OCI-M2 (cell line): ENCODE data around the gene RND3.

Experiments used
- DNase-seq: peaks from one replicate; lab custom pipeline; 2025; ENCODE audit not compliant: unreplicated experiment; lab: John Stamatoyannopoulos, UW

The RND3 gene

GRCh38 chr2:150476809-150477302, 10.6 kb downstream of the RND3 start:
- no peak for DNase-seq

- DNase-seq: no peak
Measured at GRCh38 chr2:150476286-150476685, 11.2 kb downstream of the RND3 start.

GRCh38 chr2:150475479-150476250, 11.8 kb downstream of the RND3 start:
- no peak for DNase-seq

- DNase-seq: no peak
Measured at GRCh38 chr2:150474326-150475074, 13.0 kb downstream of the RND3 start.

GRCh38 chr2:150473767-150474166, 13.7 kb downstream of the RND3 start:
- no peak for DNase-seq

- DNase-seq: no peak
Measured at GRCh38 chr2:150472511-150472899, 15.0 kb downstream of the RND3 start.

GRCh38 chr2:150471813-150472510, 15.5 kb downstream of the RND3 start:
- DNase-seq: no peak

- no peak for DNase-seq
Measured at GRCh38 chr2:150470435-150470834, 17.0 kb downstream of the RND3 start.

- no peak for DNase-seq
Measured at GRCh38 chr2:150469706-150470274, 17.7 kb downstream of the RND3 start.

- no peak for DNase-seq
Measured at GRCh38 chr2:150468350-150468960, 19.0 kb downstream of the RND3 start.

GRCh38 chr2:150467621-150467963, 19.9 kb downstream of the RND3 start:
- DNase-seq: no peak

GRCh38 chr2:150466741-150467620, 20.5 kb downstream of the RND3 start:
- DNase-seq: no peak

- DNase-seq: no peak
Measured at GRCh38 chr2:150465703-150466569, 21.5 kb downstream of the RND3 start.

GRCh38 chr2:150464986-150465385, 22.5 kb downstream of the RND3 start:
- no peak for DNase-seq

GRCh38 chr2:150464270-150464669, 23.2 kb downstream of the RND3 start:
- no peak for DNase-seq

GRCh38 chr2:150462770-150463169, 24.7 kb downstream of the RND3 start:
- no peak for DNase-seq

- DNase-seq: no peak
Measured at GRCh38 chr2:150459281-150459680, 28.2 kb downstream of the RND3 start.

- DNase-seq: no peak
Measured at GRCh38 chr2:150450765-150451164, 36.7 kb downstream of the RND3 start.

- no peak for DNase-seq
Measured at GRCh38 chr2:150449856-150450255, 37.6 kb downstream of the RND3 start.
